K562 (cell line): ENCODE data around the gene HOXC11.

ENCODE experiments used
- CBFA2T3 ChIP-seq: fragments of 450-650 bp; IDR thresholded peaks from 2 replicates; pipeline ENCODE4 v1.6.1; 2017
- JUND ChIP-seq, 2 experiments: IDR thresholded peaks; 2 replicates in 1 of 2; 3 replicates in 1 of 2; pipeline ENCODE4 v1.6.1; 2011; ENCODE audit warnings: borderline replicate concordance in 2 of 2, low read depth in 2 of 2, low read length in 2 of 2, improper control_type of control experiment in 1 of 2, missing biosample characterization in 1 of 2, missing genetic modification characterization in 1 of 2, missing genetic modification reagents in 1 of 2
- KAT8 ChIP-seq: fragments of 450-650 bp; IDR thresholded peaks from 2 replicates; pipeline ENCODE4 v1.6.1; 2016; ENCODE audit warnings: low read depth, mild to moderate bottlenecking
- NELFE ChIP-seq: IDR thresholded peaks from 2 replicates; pipeline ENCODE4 v1.6.1; 2011; ENCODE audit warnings: mild to moderate bottlenecking; ENCODE audit not compliant: insufficient read depth, insufficient read length
- POLR2A ChIP-seq: fragments of 450-650 bp; conservative IDR thresholded peaks from 2 replicates; pipeline ENCODE4 v1.6.1; 2016
- POLR2AphosphoS5 ChIP-seq: IDR thresholded peaks from 2 replicates; pipeline ENCODE4 v1.6.1; 2011; ENCODE audit warnings: mild to moderate bottlenecking, low read depth, low read length, moderate library complexity; ENCODE audit not compliant: control insufficient read depth, insufficient read depth
- TARDBP ChIP-seq: fragments of 450-650 bp; IDR thresholded peaks from 2 replicates; pipeline ENCODE4 v1.6.1; 2016
- ZNF197 ChIP-seq: fragments of 200-800 bp; sonication (Bioruptor generic); IDR thresholded peaks from 2 replicates; pipeline ENCODE4 v1.6.1; 2016; ENCODE audit warnings: low read depth, missing genetic modification characterization, missing compliant biosample characterization
- ZNF24 ChIP-seq: fragments of 450-650 bp; IDR thresholded peaks from 2 replicates; pipeline ENCODE4 v1.6.1; 2016
- TF ChIP-seq, protein P1 (sequence below), 3 experiments: IDR thresholded peaks in 2 of 3; conservative IDR thresholded peaks in 1 of 3; 2 replicates each; pipeline ENCODE4 v1.5.1; 2011 to 2012; ENCODE audit warnings: low read length in 3 of 3, mild to moderate bottlenecking in 3 of 3, control low read depth in 2 of 3, improper control_type of control experiment in 1 of 3, inconsistent platforms in 1 of 3, low read depth in 1 of 3, mixed read lengths in 1 of 3, moderate library complexity in 1 of 3; ENCODE audit not compliant: insufficient read depth in 2 of 3
- TF ChIP-seq, protein P2 (sequence below): fragments of 450-650 bp; IDR thresholded peaks from 2 replicates; pipeline ENCODE4 v1.6.1; 2016; ENCODE audit warnings: low read depth

DNA sequence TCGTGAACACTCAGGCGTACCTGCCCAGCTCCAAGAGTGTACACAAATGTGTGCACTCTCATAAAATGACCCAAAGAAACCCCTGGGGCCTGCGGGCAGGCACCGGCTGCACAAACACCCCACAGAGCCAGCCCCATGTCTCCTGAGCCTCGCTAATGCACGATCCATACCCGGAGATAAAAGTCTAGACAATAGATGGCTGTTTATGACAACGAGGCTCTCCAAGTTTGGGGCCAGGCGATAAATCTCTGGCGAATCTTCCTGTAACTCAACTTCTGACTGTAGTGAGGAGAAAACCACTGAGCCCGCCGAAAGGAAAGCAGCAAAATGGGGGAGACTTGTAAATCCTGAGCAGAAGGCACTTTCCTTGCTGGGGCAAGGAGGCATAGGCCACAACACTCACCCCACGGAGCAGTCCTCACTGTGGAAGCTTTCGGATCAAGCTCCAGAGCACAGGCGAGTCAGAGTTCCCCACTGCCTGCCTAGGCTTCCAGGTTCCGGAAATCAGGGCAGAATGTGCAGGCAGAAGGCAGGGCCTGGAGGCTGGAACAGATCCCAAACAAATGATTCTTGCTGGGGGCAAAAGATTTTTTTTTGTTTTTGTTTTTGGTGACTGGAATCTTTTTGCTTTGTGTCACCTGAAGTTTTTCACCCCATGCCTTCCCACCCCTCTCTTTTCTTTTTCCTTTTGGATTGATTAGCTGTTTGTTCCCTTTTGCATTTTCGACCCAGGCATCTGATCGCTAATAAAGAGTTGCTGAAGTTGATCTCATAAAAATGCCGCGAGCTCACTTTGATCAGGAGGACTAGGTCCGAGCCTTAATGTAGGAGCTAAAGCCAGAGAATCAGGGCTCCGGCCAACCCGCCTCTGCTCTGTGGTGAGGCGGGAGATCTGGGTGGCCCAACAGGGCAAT, 4.5 kb upstream of the HOXC11 start:
- TF ChIP-seq NELFE (no peak), POLR2AphosphoS5 (no peak), ZNF24 (no peak), ZNF197 (CRISPR knock-in tag) (no peak), POLR2A (no peak), KAT8 (no peak), TARDBP (no peak), JUND (IDR thresholded peaks at IDR 0.05; ENCODE audit: borderline replicate concordance, low read depth, low read length) (no peak), JUND (tag; IDR thresholded peaks at IDR 0.05; ENCODE audit: borderline replicate concordance, low read depth, low read length) (no peak), CBFA2T3 (no peak)
- TF ChIP-seq, protein P1, sequence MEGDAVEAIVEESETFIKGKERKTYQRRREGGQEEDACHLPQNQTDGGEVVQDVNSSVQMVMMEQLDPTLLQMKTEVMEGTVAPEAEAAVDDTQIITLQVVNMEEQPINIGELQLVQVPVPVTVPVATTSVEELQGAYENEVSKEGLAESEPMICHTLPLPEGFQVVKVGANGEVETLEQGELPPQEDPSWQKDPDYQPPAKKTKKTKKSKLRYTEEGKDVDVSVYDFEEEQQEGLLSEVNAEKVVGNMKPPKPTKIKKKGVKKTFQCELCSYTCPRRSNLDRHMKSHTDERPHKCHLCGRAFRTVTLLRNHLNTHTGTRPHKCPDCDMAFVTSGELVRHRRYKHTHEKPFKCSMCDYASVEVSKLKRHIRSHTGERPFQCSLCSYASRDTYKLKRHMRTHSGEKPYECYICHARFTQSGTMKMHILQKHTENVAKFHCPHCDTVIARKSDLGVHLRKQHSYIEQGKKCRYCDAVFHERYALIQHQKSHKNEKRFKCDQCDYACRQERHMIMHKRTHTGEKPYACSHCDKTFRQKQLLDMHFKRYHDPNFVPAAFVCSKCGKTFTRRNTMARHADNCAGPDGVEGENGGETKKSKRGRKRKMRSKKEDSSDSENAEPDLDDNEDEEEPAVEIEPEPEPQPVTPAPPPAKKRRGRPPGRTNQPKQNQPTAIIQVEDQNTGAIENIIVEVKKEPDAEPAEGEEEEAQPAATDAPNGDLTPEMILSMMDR (IDR thresholded peaks at IDR 0.05 in 2 of 3, conservative IDR thresholded peaks at IDR 0.05 in 1 of 3; ENCODE audit: insufficient read depth in 2 of 3, low read depth in 1 of 3, low read length in 3 of 3): no peak
- TF ChIP-seq, protein P2, sequence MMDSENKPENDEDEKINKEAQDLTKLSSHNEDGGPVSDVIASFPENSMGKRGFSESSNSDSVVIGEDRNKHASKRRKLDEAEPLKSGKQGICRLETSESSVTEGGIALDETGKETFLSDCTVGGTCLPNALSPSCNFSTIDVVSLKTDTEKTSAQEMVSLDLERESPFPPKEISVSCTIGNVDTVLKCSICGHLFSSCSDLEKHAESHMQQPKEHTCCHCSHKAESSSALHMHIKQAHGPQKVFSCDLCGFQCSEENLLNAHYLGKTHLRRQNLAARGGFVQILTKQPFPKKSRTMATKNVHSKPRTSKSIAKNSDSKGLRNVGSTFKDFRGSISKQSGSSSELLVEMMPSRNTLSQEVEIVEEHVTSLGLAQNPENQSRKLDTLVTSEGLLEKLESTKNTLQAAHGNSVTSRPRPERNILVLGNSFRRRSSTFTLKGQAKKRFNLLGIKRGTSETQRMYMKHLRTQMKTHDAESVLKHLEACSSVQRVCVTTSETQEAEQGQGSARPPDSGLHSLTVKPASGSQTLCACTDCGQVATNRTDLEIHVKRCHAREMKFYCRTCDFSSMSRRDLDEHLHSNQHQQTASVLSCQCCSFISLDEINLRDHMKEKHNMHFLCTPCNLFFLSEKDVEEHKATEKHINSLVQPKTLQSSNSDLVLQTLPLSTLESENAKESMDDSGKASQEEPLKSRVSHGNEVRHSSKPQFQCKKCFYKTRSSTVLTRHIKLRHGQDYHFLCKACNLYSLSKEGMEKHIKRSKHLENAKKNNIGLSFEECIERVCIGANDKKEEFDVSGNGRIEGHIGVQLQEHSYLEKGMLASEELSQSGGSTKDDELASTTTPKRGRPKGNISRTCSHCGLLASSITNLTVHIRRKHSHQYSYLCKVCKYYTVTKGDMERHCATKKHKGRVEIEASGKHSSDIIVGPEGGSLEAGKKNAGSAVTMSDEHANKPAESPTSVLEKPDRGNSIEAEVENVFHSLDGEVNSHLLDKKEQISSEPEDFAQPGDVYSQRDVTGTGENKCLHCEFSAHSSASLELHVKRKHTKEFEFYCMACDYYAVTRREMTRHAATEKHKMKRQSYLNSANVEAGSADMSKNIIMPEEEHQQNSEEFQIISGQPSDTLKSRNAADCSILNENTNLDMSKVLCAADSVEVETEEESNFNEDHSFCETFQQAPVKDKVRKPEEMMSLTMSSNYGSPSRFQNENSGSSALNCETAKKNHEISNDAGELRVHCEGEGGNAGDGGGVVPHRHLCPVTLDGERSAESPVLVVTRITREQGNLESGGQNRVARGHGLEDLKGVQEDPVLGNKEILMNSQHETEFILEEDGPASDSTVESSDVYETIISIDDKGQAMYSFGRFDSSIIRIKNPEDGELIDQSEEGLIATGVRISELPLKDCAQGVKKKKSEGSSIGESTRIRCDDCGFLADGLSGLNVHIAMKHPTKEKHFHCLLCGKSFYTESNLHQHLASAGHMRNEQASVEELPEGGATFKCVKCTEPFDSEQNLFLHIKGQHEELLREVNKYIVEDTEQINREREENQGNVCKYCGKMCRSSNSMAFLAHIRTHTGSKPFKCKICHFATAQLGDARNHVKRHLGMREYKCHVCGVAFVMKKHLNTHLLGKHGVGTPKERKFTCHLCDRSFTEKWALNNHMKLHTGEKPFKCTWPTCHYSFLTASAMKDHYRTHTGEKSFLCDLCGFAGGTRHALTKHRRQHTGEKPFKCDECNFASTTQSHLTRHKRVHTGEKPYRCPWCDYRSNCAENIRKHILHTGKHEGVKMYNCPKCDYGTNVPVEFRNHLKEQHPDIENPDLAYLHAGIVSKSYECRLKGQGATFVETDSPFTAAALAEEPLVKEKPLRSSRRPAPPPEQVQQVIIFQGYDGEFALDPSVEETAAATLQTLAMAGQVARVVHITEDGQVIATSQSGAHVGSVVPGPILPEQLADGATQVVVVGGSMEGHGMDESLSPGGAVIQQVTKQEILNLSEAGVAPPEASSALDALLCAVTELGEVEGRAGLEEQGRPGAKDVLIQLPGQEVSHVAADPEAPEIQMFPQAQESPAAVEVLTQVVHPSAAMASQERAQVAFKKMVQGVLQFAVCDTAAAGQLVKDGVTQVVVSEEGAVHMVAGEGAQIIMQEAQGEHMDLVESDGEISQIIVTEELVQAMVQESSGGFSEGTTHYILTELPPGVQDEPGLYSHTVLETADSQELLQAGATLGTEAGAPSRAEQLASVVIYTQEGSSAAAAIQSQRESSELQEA: no peak
